Vagina (tissue), 2 donors: ENCODE measurements around the gene HPS3.

Experiments used
- CTCF ChIP-seq, 3 experiments: fragments of 450-650 bp in 2 of 3; fragments of 200-600 bp in 1 of 3; sonication (generic) in 1 of 3; IDR thresholded peaks; one replicate each; pipeline ENCODE4 v1.5.1; 2017 to 2019; ENCODE audit warnings: antibody characterized with exemption in 3 of 3, mild to moderate bottlenecking in 2 of 3, moderate library complexity in 2 of 3
- POLR2A ChIP-seq, 2 donors: fragments of 450-650 bp; IDR thresholded peaks; one replicate each; pipeline ENCODE4 v1.6.1; 2017; ENCODE audit warnings: antibody characterized with exemption in 2 of 2, mild to moderate bottlenecking in 2 of 2, moderate library complexity in 2 of 2

GRCh38 chr3:149145356-149145755 is 15.9 kb downstream of the HPS3 start:
- no peak for TF ChIP-seq POLR2A (IDR thresholded peaks at IDR 0.05)
- TF ChIP-seq CTCF (IDR thresholded peaks at IDR 0.05): no peak
